ENCODE results near the gene FOXJ2.
A peak's percentile ranks its signal among the peaks of the same experiment; 100 is the strongest.
"Not testable (repeated sequence)": the region's sequence is repeated elsewhere in the genome, so short reads cannot be mapped to it uniquely, and the experiment has no call there.

FOXJ2 gene

DNA sequence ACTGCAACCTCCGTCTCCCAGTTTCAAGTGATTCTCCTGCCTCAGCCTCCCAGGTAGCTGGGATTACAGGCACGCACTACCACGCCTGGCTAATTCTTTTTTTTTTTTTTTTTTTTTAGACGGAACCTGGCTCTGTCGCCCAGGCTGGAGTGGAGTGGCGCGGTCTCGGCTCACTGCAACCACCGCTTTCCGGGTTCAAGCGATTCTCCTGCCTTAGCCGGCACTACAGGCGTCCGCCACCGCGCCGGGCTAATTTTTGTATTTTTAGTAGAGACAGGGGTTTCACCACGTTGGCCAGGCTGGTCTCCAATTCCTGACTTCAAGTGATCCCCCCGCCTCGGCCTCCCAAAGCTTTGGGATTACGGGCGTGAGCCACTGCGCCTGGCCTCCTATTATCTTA is 1.5 kb upstream of the FOXJ2 start:
- DNase-seq, result not testable (repeated sequence)

DNA sequence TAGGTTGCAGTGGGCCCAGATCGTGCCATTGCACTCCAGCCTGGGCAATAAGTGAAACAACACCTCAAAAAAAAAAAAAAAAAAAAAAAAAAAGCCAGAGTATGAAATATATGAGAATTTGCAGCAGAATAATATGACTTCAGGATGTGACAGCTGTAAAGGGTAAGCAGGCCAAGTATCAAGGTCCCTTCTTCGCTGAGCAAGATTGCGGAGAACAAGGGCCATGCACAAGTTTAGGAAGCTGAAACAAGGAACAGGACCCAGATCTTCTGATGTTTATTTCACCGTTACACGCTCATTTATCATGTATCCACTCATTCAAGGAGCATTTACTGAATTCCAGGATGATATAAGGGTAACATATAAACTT is 659 bp upstream of the FOXJ2 start:
- DNase-seq, result no peak

- DNase-seq, result peak; percentile 67
Measured at GRCh38 chr12:8033153-8034044, 883 bp downstream of the FOXJ2 start.

DNA sequence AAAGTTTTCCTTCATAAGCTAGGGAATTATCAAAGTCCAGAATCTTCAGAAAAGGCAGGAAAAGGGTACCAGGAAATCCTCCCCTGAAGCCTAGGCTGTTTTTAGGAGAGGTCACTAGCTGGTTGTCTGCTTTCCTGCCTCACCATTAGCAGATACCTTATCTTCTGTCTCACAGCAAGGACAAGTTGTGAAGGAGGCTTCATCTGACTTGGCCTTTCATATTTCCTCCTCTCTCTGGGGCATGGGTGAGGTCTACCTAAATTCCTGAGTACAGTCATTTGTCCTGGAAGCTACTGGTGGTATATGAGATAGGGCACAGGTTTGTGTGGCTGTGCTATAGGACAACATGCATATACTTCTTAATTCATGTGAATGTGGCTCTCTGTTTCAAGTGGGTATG is 2.3 kb downstream of the FOXJ2 start:
- DNase-seq, result no peak

DNA sequence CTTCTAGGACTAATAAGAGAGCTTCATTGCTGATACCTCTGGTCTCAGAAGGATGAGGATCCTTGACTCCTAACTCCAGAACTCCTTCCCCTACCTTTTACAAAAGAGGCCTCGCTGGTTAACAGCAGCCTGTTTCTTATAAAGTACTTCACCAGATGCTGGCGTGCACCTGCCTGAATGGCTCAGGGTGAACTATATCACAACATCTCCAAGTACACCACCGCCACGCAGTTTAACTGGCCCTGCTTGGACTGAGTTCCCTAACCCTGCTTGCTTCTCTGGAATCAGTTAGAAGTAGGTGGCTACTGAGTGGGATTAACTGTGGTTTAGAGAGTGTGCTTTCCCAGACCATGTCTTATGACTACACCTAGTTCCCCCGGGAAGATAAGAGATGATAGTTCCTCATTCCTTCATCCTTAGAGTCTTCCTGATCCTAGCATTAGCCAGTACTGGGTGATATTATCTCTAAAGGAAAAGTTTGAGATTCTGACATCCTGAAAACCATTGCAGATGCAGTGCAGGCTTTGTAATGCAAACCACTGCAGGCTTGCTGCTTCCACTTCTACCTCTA is 3.0 kb downstream of the FOXJ2 start:
- no peak for DNase-seq

- no peak for DNase-seq
Measured at GRCh38 chr12:8036346-8036745, 3.8 kb downstream of the FOXJ2 start.

- DNase-seq, result peak; percentile 24
Measured at GRCh38 chr12:8037046-8037663, 4.6 kb downstream of the FOXJ2 start.

DNA sequence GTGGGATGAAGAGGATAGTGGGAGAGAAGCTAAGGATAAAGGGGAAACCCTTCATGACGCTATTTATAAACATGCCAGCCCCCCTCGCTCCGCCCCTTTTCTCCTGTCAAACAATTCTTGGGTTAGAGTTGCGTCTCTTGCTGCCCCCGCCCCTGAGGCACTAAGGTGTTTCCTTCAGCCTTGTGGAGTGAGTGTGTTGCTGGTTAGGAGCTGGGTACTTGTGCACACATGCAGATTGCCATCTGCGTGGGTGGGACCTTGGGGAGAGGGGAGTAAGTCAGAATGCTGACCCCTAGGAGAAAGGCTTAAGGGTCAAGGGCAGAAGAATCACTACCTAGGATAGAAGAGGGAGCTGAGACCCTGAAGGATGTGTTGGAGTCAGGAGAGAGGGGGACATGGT is 5.4 kb downstream of the FOXJ2 start:
- DNase-seq, result no peak

- DNase-seq, result peak; percentile 56
Measured at GRCh38 chr12:8038659-8039114, 6.2 kb downstream of the FOXJ2 start.

DNA sequence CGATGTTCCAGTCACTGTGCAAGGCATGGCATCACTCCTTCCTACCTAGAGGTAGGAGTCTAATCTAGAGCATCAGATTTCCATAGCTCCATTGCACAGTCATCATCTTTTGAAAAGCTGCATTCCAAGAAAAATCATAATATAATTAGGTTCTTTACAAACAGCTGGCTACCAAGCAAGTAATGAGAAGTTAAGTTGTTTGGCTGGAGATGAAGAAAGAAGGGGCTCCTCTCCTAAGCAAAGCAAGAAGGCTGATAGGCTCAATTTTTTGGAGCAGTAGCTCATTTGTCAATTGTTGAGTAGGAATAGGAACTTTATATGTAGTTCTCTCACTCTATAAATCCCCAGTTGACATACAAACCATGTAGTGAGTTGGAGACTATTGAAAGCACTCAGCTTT is 8.3 kb downstream of the FOXJ2 start:
- DNase-seq, result no peak

GRCh38 chr12:8045952-8046944 is 13.7 kb downstream of the FOXJ2 start:
- peak; percentile 91 for DNase-seq

GRCh38 chr12:8047842-8048241 is 15.3 kb downstream of the FOXJ2 start:
- no peak for DNase-seq

- no peak for DNase-seq
Measured at GRCh38 chr12:8048906-8049305, 16.4 kb downstream of the FOXJ2 start.

GRCh38 chr12:8050600-8051250 is 18.2 kb downstream of the FOXJ2 start:
- DNase-seq, result no peak

DNA sequence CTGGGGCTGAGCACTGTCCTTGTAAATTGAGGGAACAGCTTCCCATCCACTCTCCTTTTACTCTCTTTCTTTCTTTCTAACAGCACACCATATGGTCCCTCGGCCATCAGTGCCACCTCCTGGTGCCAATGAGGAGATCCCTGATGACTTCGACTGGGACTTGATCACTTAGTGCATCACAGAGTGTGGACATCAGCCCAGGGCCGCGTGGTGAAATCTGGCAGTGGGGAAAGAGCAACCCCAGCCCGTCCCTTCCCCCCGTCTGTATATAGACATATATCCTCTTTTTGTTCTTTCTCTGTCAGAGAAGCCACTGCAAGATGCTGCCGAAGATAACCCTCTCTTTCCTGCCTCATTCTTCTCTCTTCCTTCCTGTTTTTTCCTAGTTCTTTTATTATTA is 20.2 kb downstream of the FOXJ2 start:
- DNase-seq, result no peak

DNA sequence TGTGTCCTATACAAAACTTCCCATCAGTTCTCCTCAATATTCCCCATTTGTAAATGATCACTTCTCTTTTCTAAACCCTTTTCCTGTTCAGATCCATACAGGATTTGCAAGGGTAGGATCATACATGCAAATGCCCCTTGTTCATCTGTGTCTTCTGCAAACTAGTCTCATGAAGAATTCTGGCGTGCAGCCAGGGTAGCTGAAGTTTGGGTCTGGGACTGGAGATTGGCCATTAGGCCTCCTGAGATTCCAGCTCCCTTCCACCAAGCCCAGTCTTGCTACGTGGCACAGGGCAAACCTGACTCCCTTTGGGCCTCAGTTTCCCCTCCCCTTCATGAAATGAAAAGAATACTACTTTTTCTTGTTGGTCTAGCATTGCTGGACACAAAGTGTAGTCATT is 22.3 kb downstream of the FOXJ2 start:
- no peak for DNase-seq

- DNase-seq, result no peak
Measured at GRCh38 chr12:8057306-8057705, 24.8 kb downstream of the FOXJ2 start.

GRCh38 chr12:8057839-8058238 is 25.3 kb downstream of the FOXJ2 start:
- no peak for DNase-seq

DNA sequence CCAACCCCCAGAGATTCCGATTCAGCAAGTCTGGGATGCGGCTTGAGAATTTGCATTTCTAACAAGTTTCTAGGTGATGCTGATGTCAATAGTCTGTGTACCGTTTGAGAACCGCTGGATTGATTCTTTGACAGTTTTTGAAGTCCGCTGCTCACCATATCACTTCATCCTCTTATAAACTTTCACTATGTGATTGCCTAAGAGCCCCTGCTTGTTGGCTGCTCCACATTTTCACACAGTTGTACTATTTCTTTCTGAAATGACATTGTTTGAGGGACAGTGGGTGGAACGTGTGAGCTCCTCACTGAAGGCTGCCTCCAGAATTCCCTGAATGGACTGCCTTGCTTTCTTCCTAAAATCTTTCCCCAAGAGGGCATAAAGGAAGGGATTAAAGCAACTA is 26.0 kb downstream of the FOXJ2 start:
- DNase-seq, result no peak

DNA sequence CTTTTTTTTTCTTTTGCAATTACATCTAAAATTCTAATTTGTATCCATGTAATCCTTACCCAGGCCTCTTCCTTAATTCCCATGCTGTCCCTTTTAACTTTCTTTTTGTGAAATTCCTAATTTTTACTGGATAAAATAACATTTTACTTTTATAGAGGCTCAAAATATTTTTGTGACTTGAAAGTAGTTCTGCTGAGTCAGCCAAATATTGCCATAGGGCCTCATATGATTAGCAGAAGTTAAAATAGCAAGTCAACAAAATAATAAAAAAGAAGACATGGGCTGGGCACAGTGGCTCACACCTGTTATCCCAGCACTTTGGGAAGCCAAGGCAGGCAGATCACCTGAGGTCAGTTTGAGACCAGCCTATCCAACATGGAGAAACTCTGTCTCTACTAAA is 31.6 kb downstream of the FOXJ2 start:
- DNase-seq, result no peak

GRCh38 chr12:8065991-8066594 is 33.6 kb downstream of the FOXJ2 start, which contains the start of gene C3AR1:
TSS of gene C3AR1 (minus strand) at chr12:8066359. CDS start at chr12:8060185, 6,174 bp downstream.
- peak; percentile 68 for DNase-seq

- DNase-seq, result no peak
Measured at GRCh38 chr12:8069582-8069981, 37.1 kb downstream of the FOXJ2 start.

Measured in CD4-positive, alpha-beta T cell treated with Interleukin-6 for 4 hours (primary cell).